OCI-LY1 (cell line): ENCODE results near the gene NTRK3.

Experiments used
- EZH2 ChIP-seq: fragments of 200-600 bp; sonication (generic), shearing (Covaris generic); IDR thresholded peaks from 2 replicates; pipeline ENCODE4 v1.8.0; 2017; ENCODE audit warnings: borderline replicate concordance, mixed run types, mild to moderate bottlenecking, antibody characterized with exemption, low read length, moderate library complexity, mixed read lengths
- TF ChIP-seq, protein P1 (sequence below): fragments of 200-600 bp; sonication (generic), shearing (Covaris generic); IDR thresholded peaks from 2 replicates; pipeline ENCODE4 v1.5.1; 2017; ENCODE audit warnings: mild to moderate bottlenecking, antibody characterized with exemption, low read length, moderate library complexity, mixed read lengths

DNA sequence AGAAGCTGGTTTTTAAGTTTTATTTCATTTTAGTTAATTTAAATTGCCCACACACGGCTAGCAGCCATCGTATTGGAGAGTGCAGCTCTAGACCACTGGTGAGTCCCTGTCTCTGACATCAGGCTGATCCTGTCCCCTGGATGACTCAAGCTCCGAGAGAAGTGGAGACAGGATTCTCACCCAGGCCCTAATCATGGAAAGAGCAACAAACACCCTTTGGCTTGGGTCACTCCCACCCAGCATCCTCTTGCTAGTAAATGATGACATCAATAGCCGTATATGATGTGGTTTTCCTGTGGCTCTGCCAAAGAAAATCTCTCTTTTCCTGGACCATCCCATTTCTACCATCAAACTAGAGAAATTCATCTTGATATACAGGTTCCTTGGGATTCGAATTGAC is 182.2 kb downstream of the NTRK3 start:
- TF ChIP-seq, protein P1, sequence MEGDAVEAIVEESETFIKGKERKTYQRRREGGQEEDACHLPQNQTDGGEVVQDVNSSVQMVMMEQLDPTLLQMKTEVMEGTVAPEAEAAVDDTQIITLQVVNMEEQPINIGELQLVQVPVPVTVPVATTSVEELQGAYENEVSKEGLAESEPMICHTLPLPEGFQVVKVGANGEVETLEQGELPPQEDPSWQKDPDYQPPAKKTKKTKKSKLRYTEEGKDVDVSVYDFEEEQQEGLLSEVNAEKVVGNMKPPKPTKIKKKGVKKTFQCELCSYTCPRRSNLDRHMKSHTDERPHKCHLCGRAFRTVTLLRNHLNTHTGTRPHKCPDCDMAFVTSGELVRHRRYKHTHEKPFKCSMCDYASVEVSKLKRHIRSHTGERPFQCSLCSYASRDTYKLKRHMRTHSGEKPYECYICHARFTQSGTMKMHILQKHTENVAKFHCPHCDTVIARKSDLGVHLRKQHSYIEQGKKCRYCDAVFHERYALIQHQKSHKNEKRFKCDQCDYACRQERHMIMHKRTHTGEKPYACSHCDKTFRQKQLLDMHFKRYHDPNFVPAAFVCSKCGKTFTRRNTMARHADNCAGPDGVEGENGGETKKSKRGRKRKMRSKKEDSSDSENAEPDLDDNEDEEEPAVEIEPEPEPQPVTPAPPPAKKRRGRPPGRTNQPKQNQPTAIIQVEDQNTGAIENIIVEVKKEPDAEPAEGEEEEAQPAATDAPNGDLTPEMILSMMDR, result no peak
- TF ChIP-seq EZH2, result no peak
